Measurements from ENCODE around the gene ARID5B. TPM values are rescaled to one million over a fixed set of nuclear protein-coding genes. Genes with fewer than 3 reads are reported as not detected.

The ARID5B gene
- total RNA-seq, 1 donor from 2014 or later: 0.62 TPM

DNA sequence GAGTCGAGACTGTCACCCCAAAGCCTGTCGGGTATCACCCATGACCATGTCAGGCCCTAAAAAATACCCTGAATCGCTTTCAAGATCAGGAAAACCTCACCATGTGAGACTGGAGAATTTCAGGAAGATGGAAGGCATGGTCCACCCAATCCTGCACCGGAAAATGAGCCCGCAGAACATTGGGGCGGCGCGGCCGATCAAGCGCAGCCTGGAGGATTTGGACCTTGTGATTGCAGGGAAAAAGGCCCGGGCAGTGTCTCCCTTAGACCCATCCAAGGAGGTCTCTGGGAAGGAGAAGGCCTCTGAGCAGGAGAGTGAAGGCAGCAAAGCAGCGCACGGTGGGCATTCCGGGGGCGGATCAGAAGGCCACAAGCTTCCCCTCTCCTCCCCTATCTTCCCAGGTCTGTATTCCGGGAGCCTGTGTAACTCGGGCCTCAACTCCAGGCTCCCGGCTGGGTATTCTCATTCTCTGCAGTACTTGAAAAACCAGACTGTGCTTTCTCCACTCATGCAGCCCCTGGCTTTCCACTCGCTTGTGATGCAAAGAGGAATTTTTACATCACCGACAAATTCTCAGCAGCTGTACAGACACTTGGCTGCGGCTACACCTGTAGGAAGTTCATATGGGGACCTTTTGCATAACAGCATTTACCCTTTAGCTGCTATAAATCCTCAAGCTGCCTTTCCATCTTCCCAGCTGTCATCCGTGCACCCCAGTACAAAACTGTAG, 191.0 kb downstream of the ARID5B start:
- no peak for DNase-seq (ENCODE audit: low spot score)
- no peaks in the 10 kb centered on the region for H3K36me3 Mint-ChIP-seq (ENCODE audit: low read depth, unreplicated experiment)
- no peak overlapping the region for H3K27ac Mint-ChIP-seq (ENCODE audit: unreplicated experiment)
- H3K4me1 Mint-ChIP-seq (ENCODE audit: unreplicated experiment): no peaks in the 10 kb centered on the region
- no peak overlapping the region for H3K4me3 Mint-ChIP-seq (ENCODE audit: unreplicated experiment)
- H3K27me3 Mint-ChIP-seq (ENCODE audit: unreplicated experiment): no peaks in the 10 kb centered on the region
- TF ChIP-seq, protein P1, sequence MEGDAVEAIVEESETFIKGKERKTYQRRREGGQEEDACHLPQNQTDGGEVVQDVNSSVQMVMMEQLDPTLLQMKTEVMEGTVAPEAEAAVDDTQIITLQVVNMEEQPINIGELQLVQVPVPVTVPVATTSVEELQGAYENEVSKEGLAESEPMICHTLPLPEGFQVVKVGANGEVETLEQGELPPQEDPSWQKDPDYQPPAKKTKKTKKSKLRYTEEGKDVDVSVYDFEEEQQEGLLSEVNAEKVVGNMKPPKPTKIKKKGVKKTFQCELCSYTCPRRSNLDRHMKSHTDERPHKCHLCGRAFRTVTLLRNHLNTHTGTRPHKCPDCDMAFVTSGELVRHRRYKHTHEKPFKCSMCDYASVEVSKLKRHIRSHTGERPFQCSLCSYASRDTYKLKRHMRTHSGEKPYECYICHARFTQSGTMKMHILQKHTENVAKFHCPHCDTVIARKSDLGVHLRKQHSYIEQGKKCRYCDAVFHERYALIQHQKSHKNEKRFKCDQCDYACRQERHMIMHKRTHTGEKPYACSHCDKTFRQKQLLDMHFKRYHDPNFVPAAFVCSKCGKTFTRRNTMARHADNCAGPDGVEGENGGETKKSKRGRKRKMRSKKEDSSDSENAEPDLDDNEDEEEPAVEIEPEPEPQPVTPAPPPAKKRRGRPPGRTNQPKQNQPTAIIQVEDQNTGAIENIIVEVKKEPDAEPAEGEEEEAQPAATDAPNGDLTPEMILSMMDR (IDR thresholded peaks at IDR 0.05; ENCODE audit: unreplicated experiment): no peak
- H3K9me3 Mint-ChIP-seq (ENCODE audit: unreplicated experiment): no peaks in the 10 kb centered on the region

DNA sequence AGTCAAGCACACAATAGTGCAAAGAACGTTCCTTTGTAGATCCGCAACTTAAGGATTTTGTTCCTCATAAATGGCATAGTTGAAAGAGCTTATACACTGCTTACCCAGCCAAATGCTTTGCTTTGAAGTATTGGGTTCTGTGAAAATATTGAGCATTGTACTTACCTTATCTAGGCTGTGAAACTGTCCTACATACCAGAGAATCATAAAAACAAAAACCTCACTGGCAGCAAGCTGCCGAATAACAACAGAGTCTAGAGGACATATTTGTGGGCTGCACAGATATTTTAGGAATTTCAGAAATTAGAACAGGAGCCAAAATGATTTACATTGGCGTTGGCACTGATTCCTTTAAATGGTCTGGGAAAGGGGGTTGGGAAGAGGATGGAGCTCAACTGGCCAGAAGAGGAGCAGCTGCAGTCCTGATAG, 192.4 kb downstream of the ARID5B start:
- no peaks in the 10 kb centered on the region for H3K36me3 Mint-ChIP-seq (ENCODE audit: low read depth, unreplicated experiment)
- H3K27ac Mint-ChIP-seq (ENCODE audit: unreplicated experiment): no peak overlapping the region
- no peak overlapping the region for H3K4me3 Mint-ChIP-seq (ENCODE audit: unreplicated experiment)
- H3K27me3 Mint-ChIP-seq (ENCODE audit: unreplicated experiment): no peaks in the 10 kb centered on the region
- H3K9me3 Mint-ChIP-seq (ENCODE audit: unreplicated experiment): no peaks in the 10 kb centered on the region
- DNase-seq (ENCODE audit: low spot score): no peak
- TF ChIP-seq, protein P1 (IDR thresholded peaks at IDR 0.05; ENCODE audit: unreplicated experiment): no peak
- no peaks in the 10 kb centered on the region for H3K4me1 Mint-ChIP-seq (ENCODE audit: unreplicated experiment)

DNA sequence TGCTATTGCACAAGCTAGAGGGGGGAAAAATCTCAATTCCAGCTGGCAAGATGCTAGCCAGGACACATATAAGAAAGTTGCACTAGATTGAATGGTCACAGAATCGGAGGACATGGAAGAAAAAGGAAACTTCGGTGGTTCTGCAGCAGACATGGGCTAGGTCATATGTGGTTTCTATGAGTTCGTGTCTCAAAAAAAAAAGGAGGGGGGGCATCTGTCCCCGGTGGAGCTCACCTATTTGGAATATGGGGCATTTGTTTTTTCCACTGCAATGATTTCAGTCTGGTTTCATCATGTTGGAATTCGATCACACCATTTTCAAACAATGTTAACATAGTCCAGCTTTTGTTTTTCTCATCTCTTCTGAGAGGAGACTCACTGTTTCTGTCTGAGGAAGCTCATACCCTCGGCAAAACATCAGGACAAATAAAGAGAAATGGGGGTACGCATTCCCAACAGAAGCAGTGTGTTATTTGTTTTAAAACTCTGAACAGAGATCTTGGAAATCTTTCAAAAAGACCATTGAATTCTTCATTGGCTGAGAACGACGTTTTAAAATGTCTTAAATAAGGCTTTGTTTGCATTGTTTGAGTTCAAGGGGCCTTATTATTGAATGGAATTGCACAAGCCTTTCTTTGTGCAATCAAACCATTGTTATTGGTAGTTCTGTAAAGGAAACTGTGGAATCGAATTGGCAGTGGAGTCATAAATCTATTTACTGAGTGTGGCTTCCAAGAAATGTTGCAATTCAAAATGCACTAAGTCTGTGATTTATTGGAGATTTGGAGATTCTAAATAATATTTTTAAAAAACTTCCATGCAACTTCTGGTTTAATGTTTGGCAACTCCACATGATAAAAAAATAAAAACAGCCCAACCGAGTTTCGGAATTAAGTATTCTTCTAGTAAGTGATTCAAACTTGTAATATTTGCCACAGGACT, 194.0 kb downstream of the ARID5B start:
- Mint-ChIP-seq H3K27me3 (ENCODE audit: unreplicated experiment) (no peaks in the 10 kb centered on the region), H3K4me3 (ENCODE audit: unreplicated experiment) (no peak overlapping the region), H3K36me3 (ENCODE audit: low read depth, unreplicated experiment) (no peaks in the 10 kb centered on the region), H3K27ac (ENCODE audit: unreplicated experiment) (no peak overlapping the region), H3K9me3 (ENCODE audit: unreplicated experiment) (no peaks in the 10 kb centered on the region), H3K4me1 (ENCODE audit: unreplicated experiment) (no peaks in the 10 kb centered on the region)
- DNase-seq (ENCODE audit: low spot score): no peak
- TF ChIP-seq, protein P1 (IDR thresholded peaks at IDR 0.05; ENCODE audit: unreplicated experiment): no peak

DNA sequence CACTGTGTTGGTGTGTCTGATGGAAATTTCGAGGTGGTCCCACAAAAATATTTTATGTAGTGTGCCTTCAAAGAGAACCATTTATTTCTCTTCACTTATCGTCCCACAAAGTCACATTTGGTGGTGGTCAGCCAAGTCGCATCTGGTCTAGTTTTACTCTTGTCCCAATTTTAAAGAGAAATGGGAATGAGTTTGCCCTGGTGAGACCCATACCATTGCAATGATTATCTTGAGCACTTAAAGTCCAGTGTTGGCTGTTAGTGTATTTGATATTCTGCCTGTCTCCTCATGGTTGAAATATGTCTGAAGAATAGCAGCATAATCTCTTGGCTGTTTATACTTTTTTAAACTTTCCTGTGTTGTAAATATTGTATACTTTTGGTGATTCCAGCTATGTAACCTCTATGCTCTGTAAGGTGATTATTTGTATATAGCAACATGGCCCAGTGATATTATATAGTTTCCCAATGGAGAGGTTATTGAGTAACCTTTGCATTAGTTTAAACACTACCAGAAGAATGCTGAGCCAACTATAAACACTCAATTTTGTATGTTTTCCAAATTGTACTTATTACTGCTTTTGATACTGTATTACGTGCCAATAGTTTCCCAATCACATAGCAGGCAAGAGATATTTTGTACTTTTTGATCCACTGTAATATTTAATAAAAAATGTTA, 194.9 kb downstream of the ARID5B start:
- Mint-ChIP-seq H3K9me3 (ENCODE audit: unreplicated experiment) (no peaks in the 10 kb centered on the region), H3K27ac (ENCODE audit: unreplicated experiment) (no peak overlapping the region), H3K4me3 (ENCODE audit: unreplicated experiment) (no peak overlapping the region), H3K36me3 (ENCODE audit: low read depth, unreplicated experiment) (no peaks in the 10 kb centered on the region), H3K4me1 (ENCODE audit: unreplicated experiment) (no peaks in the 10 kb centered on the region), H3K27me3 (ENCODE audit: unreplicated experiment) (no peaks in the 10 kb centered on the region)
- TF ChIP-seq, protein P1 (IDR thresholded peaks at IDR 0.05; ENCODE audit: unreplicated experiment): no peak
- DNase-seq (ENCODE audit: low spot score): no peak

All from endothelial cell (in vitro differentiated cells).